ENCODE data around the gene PTER. TPM values are rescaled to one million over a fixed set of nuclear protein-coding genes. Genes with fewer than 3 reads are reported as not detected.

The PTER gene
- total and polyA plus RNA-seq, 10 of the 15 experiments (the other 5 are each of a cell fraction or from before 2014, with no cell fraction given) = 16.0 to 31.2 (median 23.1) TPM

GRCh38 chr10:16478801-16479200 is 42.0 kb downstream of the PTER start:
- ChIA-PET SMC1A (ENCODE audit: uncharacterized antibody, unreplicated experiment) (no interaction called here), CTCF (interaction anchor here (1.4 kb wide), 1 partner anchor 36 kb away, joined by 3 read pairs; no protein-coding TSS in a partner anchor), RAD21 (ENCODE audit: unreplicated experiment) (interaction anchor here (0.9 kb wide), 1 partner anchor 440 kb away, joined by 3 read pairs; no protein-coding TSS in a partner anchor), POLR2A (interaction anchor here (0.6 to 0.9 kb wide), 2 partner anchors 78 to 311 kb away, joined by 3 to 4 read pairs; no protein-coding TSS in a partner anchor)
- 82% methylated on average over 4 of the region's 4 CpGs for WGBS (ENCODE audit: insufficient coverage, insufficient replicate concordance, low lambda C conversion rate, missing lambda C conversion rate)
- H3K27ac ChIP-seq (ENCODE audit: control insufficient read depth, insufficient read depth) = no peak overlapping the region
- H3K27me3 ChIP-seq (replicated peaks in 1 of 2; ENCODE audit: control insufficient read depth in 2 of 2, insufficient read depth in 2 of 2, low read length in 1 of 2) = no peaks in the 10 kb centered on the region
- H3K9ac ChIP-seq (ENCODE audit: control insufficient read depth, insufficient read depth, low read length) = no peak overlapping the region
- no peak overlapping the region for H3K4me3 ChIP-seq
- no peak for ATAC-seq
- intact Hi-C loops (cut with micrococcal nuclease; ENCODE audit: unreplicated experiment) = no loop called here
- in situ Hi-C loops (cut with MboI) = no loop called here
- FAIRE-seq = no peak
- H3K79me2 ChIP-seq (ENCODE audit: control insufficient read depth, insufficient read depth, low read length) = no peaks in the 10 kb centered on the region
- no peak overlapping the region for H2AFZ ChIP-seq (ENCODE audit: control insufficient read depth, low read depth, low read length)
- H4K20me1 ChIP-seq (ENCODE audit: control insufficient read depth, insufficient read depth) = no peaks in the 10 kb centered on the region
- BruUV-seq (replicated peaks) = no TSS peak
- no peaks in the 10 kb centered on the region for H3K36me3 ChIP-seq (ENCODE audit: control insufficient read depth in 2 of 2, insufficient read depth in 2 of 2, low read length in 1 of 2)
- DNase-seq (ENCODE audit: low read depth, low spot score) = no peak
- no peaks in the 10 kb centered on the region for H3K9me3 ChIP-seq (replicated peaks; ENCODE audit: control insufficient read depth, insufficient read depth, low read length)
- H3K4me2 ChIP-seq (ENCODE audit: control insufficient read depth, insufficient read depth) = no peak overlapping the region
- no peaks in the 10 kb centered on the region for H3K4me1 ChIP-seq (ENCODE audit: control insufficient read depth, insufficient read depth, low read length)
- no peak for TF ChIP-seq FOXM1 (IDR thresholded peaks at IDR 0.05; ENCODE audit: low read depth, low read length)
- no peak for TF ChIP-seq MTA2 (IDR thresholded peaks at IDR 0.05; ENCODE audit: low read depth)
- TF ChIP-seq NBN (IDR thresholded peaks at IDR 0.05) = no peak
- TF ChIP-seq EP300 (IDR thresholded peaks at IDR 0.05; ENCODE audit: borderline replicate concordance in 1 of 2, control insufficient read depth in 1 of 2, low read depth in 2 of 2, low read length in 2 of 2) = no peak
- no peak for TF ChIP-seq CREM (IDR thresholded peaks at IDR 0.05; ENCODE audit: low read depth)
- TF ChIP-seq IRF4 (IDR thresholded peaks at IDR 0.05; ENCODE audit: low read depth, low read length) = no peak
- no peak for TF ChIP-seq EED (IDR thresholded peaks at IDR 0.05; ENCODE audit: low read depth)

GRCh38 chr10:16481052-16481728 is 44.4 kb downstream of the PTER start:
- H3K27me3 ChIP-seq (replicated peaks in 1 of 2; ENCODE audit: control insufficient read depth in 2 of 2, insufficient read depth in 2 of 2, low read length in 1 of 2) = no peaks in the 10 kb centered on the region
- no peaks in the 10 kb centered on the region; a peak in 1 of 4 replicates for H3K36me3 ChIP-seq (ENCODE audit: control insufficient read depth in 2 of 2, insufficient read depth in 2 of 2, low read length in 1 of 2)
- no peak overlapping the region for H3K4me2 ChIP-seq (ENCODE audit: control insufficient read depth, insufficient read depth)
- no TSS peak for BruUV-seq (replicated peaks)
- DNase-seq (ENCODE audit: low read depth, low spot score) = no peak
- H3K27ac ChIP-seq (ENCODE audit: control insufficient read depth, insufficient read depth) = no peak overlapping the region
- no peak for FAIRE-seq
- in situ Hi-C loops (cut with MboI) = no loop called here
- TF ChIP-seq CEBPZ (IDR thresholded peaks at IDR 0.05; ENCODE audit: low read depth, low read length) = no peak
- TF ChIP-seq NR2C1 (IDR thresholded peaks at IDR 0.05) = no peak
- no peak for TF ChIP-seq BACH1 (IDR thresholded peaks at IDR 0.05; ENCODE audit: borderline replicate concordance)
- 71% methylated on average over 5 of the region's 5 CpGs for WGBS (ENCODE audit: insufficient coverage, insufficient replicate concordance, low lambda C conversion rate, missing lambda C conversion rate)
- no peak for ATAC-seq
- ChIA-PET RAD21 (ENCODE audit: unreplicated experiment) (interaction anchor here (0.8 to 1.5 kb wide), 2 partner anchors 9 to 102 kb away, joined by 3 read pairs; no protein-coding TSS in a partner anchor), POLR2A (no interaction called here), CTCF (interaction anchor here (1.0 kb wide), 1 partner anchor 10 kb away, joined by 4 read pairs; no protein-coding TSS in a partner anchor), SMC1A (ENCODE audit: uncharacterized antibody, unreplicated experiment) (interaction anchor here (0.9 to 1.8 kb wide), 3 partner anchors 9 to 35 kb away, joined by 3 to 5 read pairs (median 3); no protein-coding TSS in a partner anchor)
- H3K9ac ChIP-seq (ENCODE audit: control insufficient read depth, insufficient read depth, low read length) = no peak overlapping the region
- H4K20me1 ChIP-seq (ENCODE audit: control insufficient read depth, insufficient read depth) = no peaks in the 10 kb centered on the region
- no peaks in the 10 kb centered on the region for H3K4me1 ChIP-seq (ENCODE audit: control insufficient read depth, insufficient read depth, low read length)
- H3K9me3 ChIP-seq (replicated peaks; ENCODE audit: control insufficient read depth, insufficient read depth, low read length) = no peaks in the 10 kb centered on the region
- intact Hi-C loops (cut with micrococcal nuclease; ENCODE audit: unreplicated experiment) = no loop called here
- H2AFZ ChIP-seq (ENCODE audit: control insufficient read depth, low read depth, low read length) = no peak overlapping the region
- no peak overlapping the region for H3K4me3 ChIP-seq
- H3K79me2 ChIP-seq (ENCODE audit: control insufficient read depth, insufficient read depth, low read length) = no peaks in the 10 kb centered on the region
